OCI-LY7 (cell line): Measurements from ENCODE around the gene STX12. TPM values are rescaled to one million over a fixed set of nuclear protein-coding genes. Genes with fewer than 3 reads are reported as not detected.

ENCODE experiments used
- BruUV-seq: library from RNA; stranded (reverse); fragments of 400-500 nt; replicated peaks from 2 replicates; lab custom pipeline; 2021; lab: Mats Ljungman, UMichigan
- CTCF ChIA-PET: fragments of 300-600 bp; sonication (Branson Sonifier 250); formaldehyde crosslinking; loops from one replicate; lab custom pipeline; 2022; ENCODE audit warnings: antibody characterized with exemption; ENCODE audit not compliant: unreplicated experiment; lab: Charles Lee
- POLR2A ChIA-PET: fragments of 300-600 bp; sonication (Branson Sonifier 250); formaldehyde crosslinking; loops from one replicate; lab custom pipeline; 2022; ENCODE audit warnings: antibody characterized with exemption; lab: Charles Lee
- DNase-seq: peaks from one replicate; pipeline ENCODE4 v3.0.0-alpha.2; 2015; ENCODE audit warnings: low spot score
- H2AFZ ChIP-seq: fragments of 200-600 bp; sonication (generic), shearing (Covaris generic); 2 replicates; pipeline ENCODE4 v1.6.1; 2014; ENCODE audit warnings: mild to moderate bottlenecking, antibody characterized with exemption, low read length, moderate library complexity
- H3K27ac ChIP-seq: fragments of 200-600 bp; sonication (generic); 2 replicates; pipeline ENCODE4 v1.5.1; 2014; ENCODE audit warnings: mixed run types, low read depth, mild to moderate bottlenecking, moderate library complexity, low read length, inconsistent platforms; ENCODE audit not compliant: poor library complexity, severe bottlenecking
- H3K36me3 ChIP-seq: fragments of 200-600 bp; sonication (generic); 2 replicates; pipeline ENCODE4 v1.6.1; 2014; ENCODE audit warnings: mild to moderate bottlenecking, antibody characterized with exemption, low read length, moderate library complexity, mixed read lengths; ENCODE audit not compliant: insufficient read depth
- H3K4me1 ChIP-seq: fragments of 200-600 bp; sonication (generic); 2 replicates; pipeline ENCODE4 v1.5.1; 2014; ENCODE audit warnings: mild to moderate bottlenecking, low read length; ENCODE audit not compliant: insufficient read depth, poor library complexity, severe bottlenecking
- H3K4me2 ChIP-seq: fragments of 200-600 bp; sonication (generic); 2 replicates; pipeline ENCODE4 v1.6.1; 2014; ENCODE audit warnings: mild to moderate bottlenecking, low read length
- H3K4me3 ChIP-seq: fragments of 200-600 bp; sonication (generic); 2 replicates; pipeline ENCODE4 v1.5.1; 2014; ENCODE audit warnings: mild to moderate bottlenecking, low read depth, low read length; ENCODE audit not compliant: poor library complexity, severe bottlenecking
- H3K79me2 ChIP-seq: fragments of 200-600 bp; sonication (generic); 2 replicates; pipeline ENCODE4 v1.6.1; 2016; ENCODE audit warnings: low read depth, mild to moderate bottlenecking, low read length, moderate library complexity, mixed read lengths; ENCODE audit not compliant: insufficient read depth
- H3K9me2 ChIP-seq: fragments of 200-600 bp; sonication (generic); 2 replicates; pipeline ENCODE4 v1.6.1; 2016; ENCODE audit warnings: mild to moderate bottlenecking, low read length, mixed read lengths; ENCODE audit not compliant: insufficient read depth
- H3K9me3 ChIP-seq: fragments of 200-600 bp; sonication (generic); 2 replicates; pipeline ENCODE4 v1.6.1; 2014; ENCODE audit warnings: mild to moderate bottlenecking, mixed run types, low read length, mixed read lengths
- H4K20me1 ChIP-seq: fragments of 200-600 bp; sonication (generic); 2 replicates; pipeline ENCODE4 v1.6.1; 2014; ENCODE audit warnings: mild to moderate bottlenecking, antibody characterized with exemption, low read length, moderate library complexity, mixed read lengths; ENCODE audit not compliant: insufficient read depth
- EZH2phosphoT487 ChIP-seq: fragments of 200-600 bp; sonication (generic); IDR thresholded peaks from 2 replicates; pipeline ENCODE4 v1.6.1; 2018; ENCODE audit warnings: low read depth, borderline replicate concordance, mild to moderate bottlenecking, mixed run types, antibody characterized with exemption, low read length, moderate library complexity, mixed read lengths
- intact Hi-C: fragments of 100-400 bp; cut with micrococcal nuclease; formaldehyde crosslinking; loops from one replicate; pipeline ENCODE4 v1.10.0; 2022; ENCODE audit not compliant: unreplicated experiment
- total RNA-seq, 2 experiments: library from RNA; depleted of rRNA in 1 of 2; stranded (reverse); fragments of >200 nt in 1 of 2; shearing (Covaris generic) in 1 of 2; gene quantifications; 2 replicates each; pipeline ENCODE4 v1.2.3, GENCODE V29; 2014 to 2022
- TF ChIP-seq, protein P1 (sequence below): fragments of 200-600 bp; sonication (generic); conservative IDR thresholded peaks from 2 replicates; pipeline ENCODE4 v1.5.1; 2014; ENCODE audit warnings: mild to moderate bottlenecking, antibody characterized with exemption, low read length, moderate library complexity, mixed read lengths

The STX12 gene
- total RNA-seq, 2 experiments from 2014 or later = 17.2 to 30.1 TPM

- no peak for DNase-seq
- H3K4me3 ChIP-seq = no peak overlapping the region
- CTCF ChIA-PET = no interaction called here
- H3K36me3 ChIP-seq = peaks cover 11% of the 10 kb centered on the region; the same call in 1 of the 2 replicates
- no peaks in the 10 kb centered on the region for H3K9me2 ChIP-seq
- no peaks in the 10 kb centered on the region for H4K20me1 ChIP-seq
- H3K79me2 ChIP-seq = peaks cover 25% of the 10 kb centered on the region
- H3K4me2 ChIP-seq = no peak overlapping the region
- no peak overlapping the region for H2AFZ ChIP-seq
- TF ChIP-seq, protein P1, sequence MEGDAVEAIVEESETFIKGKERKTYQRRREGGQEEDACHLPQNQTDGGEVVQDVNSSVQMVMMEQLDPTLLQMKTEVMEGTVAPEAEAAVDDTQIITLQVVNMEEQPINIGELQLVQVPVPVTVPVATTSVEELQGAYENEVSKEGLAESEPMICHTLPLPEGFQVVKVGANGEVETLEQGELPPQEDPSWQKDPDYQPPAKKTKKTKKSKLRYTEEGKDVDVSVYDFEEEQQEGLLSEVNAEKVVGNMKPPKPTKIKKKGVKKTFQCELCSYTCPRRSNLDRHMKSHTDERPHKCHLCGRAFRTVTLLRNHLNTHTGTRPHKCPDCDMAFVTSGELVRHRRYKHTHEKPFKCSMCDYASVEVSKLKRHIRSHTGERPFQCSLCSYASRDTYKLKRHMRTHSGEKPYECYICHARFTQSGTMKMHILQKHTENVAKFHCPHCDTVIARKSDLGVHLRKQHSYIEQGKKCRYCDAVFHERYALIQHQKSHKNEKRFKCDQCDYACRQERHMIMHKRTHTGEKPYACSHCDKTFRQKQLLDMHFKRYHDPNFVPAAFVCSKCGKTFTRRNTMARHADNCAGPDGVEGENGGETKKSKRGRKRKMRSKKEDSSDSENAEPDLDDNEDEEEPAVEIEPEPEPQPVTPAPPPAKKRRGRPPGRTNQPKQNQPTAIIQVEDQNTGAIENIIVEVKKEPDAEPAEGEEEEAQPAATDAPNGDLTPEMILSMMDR = no peak
- TF ChIP-seq EZH2phosphoT487 = no peak
- POLR2A ChIA-PET = interaction anchor here (0.5 to 0.6 kb wide), 3 partner anchors 28 to 215 kb away, joined by 3 to 4 read pairs (median 3); no protein-coding TSS in a partner anchor
- peaks cover 12% of the 10 kb centered on the region for H3K4me1 ChIP-seq
- H3K9me3 ChIP-seq = no peaks in the 10 kb centered on the region
- no peak overlapping the region for H3K27ac ChIP-seq
- no TSS peak for BruUV-seq
- intact Hi-C loops = no loop called here
Measured at GRCh38 chr1:27778056-27778455, 5.0 kb downstream of the STX12 start.

- Histone ChIP-seq H3K4me1 (peaks cover 9% of the 10 kb centered on the region), H3K27ac (no peak overlapping the region), H3K9me2 (no peaks in the 10 kb centered on the region), H3K79me2 (peaks cover 16% of the 10 kb centered on the region), H3K9me3 (no peaks in the 10 kb centered on the region), H2AFZ (no peak overlapping the region), H3K4me2 (no peak overlapping the region), H4K20me1 (no peaks in the 10 kb centered on the region), H3K4me3 (no peak overlapping the region), H3K36me3 (peaks cover 11% of the 10 kb centered on the region; the same call in 1 of the 2 replicates)
- ChIA-PET POLR2A (no interaction called here), CTCF (no interaction called here)
- no peak for TF ChIP-seq EZH2phosphoT487
- TF ChIP-seq, protein P1 = no peak
- no peak for DNase-seq
- no TSS peak for BruUV-seq
- intact Hi-C loops = no loop called here
Measured at GRCh38 chr1:27779122-27779521, 6.1 kb downstream of the STX12 start.

DNA sequence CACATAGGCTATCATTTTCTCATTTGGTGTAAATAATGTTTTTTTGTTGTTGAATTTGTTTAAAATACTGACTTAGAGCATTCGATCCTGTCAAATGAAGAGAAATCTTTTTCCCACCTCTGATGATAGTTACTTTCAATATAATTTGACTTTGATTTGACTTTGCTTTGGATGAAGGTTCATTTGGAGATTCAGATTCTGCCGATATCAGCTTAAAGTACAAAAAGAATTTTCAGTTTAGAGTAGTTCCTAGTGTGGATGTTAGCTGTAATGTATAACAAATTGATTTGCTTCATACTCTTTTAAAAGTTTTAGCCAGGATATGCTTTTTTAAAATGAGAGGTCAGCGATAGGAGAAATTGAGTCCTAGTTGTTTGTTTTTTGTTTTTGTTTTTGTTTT, 9.9 kb downstream of the STX12 start:
- H3K36me3 ChIP-seq = peaks cover 6% of the 10 kb centered on the region; the same call in 1 of the 2 replicates
- H3K4me3 ChIP-seq = no peak overlapping the region
- no peak overlapping the region for H2AFZ ChIP-seq
- BruUV-seq = no TSS peak
- H3K4me2 ChIP-seq = no peak overlapping the region
- ChIA-PET CTCF (no interaction called here), POLR2A (interaction anchor here (0.6 to 0.8 kb wide), 4 partner anchors 12 to 29 kb away, joined by 3 to 4 read pairs (median 3); no protein-coding TSS in a partner anchor)
- no peaks in the 10 kb centered on the region; the same call in 1 of the 2 replicates for H3K79me2 ChIP-seq
- no peak overlapping the region for H3K27ac ChIP-seq
- intact Hi-C loops = no loop called here
- no peaks in the 10 kb centered on the region for H3K9me2 ChIP-seq
- DNase-seq = no peak
- H3K4me1 ChIP-seq = no peaks in the 10 kb centered on the region
- TF ChIP-seq EZH2phosphoT487 = no peak
- TF ChIP-seq, protein P1 = no peak
- H3K9me3 ChIP-seq = no peaks in the 10 kb centered on the region
- H4K20me1 ChIP-seq = no peaks in the 10 kb centered on the region
